OCI-LY7 (cell line): Measurements from ENCODE around the gene ITGAV. TPM values are rescaled to one million over a fixed set of nuclear protein-coding genes. Genes with fewer than 3 reads are reported as not detected.

ENCODE experiments used
- BruUV-seq: library from RNA; stranded (reverse); fragments of 400-500 nt; replicated peaks from 2 replicates; lab custom pipeline; 2021; lab: Mats Ljungman, UMichigan
- CTCF ChIA-PET: fragments of 300-600 bp; sonication (Branson Sonifier 250); formaldehyde crosslinking; loops from one replicate; lab custom pipeline; 2022; ENCODE audit warnings: antibody characterized with exemption; ENCODE audit not compliant: unreplicated experiment; lab: Charles Lee
- POLR2A ChIA-PET: fragments of 300-600 bp; sonication (Branson Sonifier 250); formaldehyde crosslinking; loops from one replicate; lab custom pipeline; 2022; ENCODE audit warnings: antibody characterized with exemption; lab: Charles Lee
- DNase-seq: peaks from one replicate; pipeline ENCODE4 v3.0.0-alpha.2; 2015; ENCODE audit warnings: low spot score
- H2AFZ ChIP-seq: fragments of 200-600 bp; sonication (generic), shearing (Covaris generic); 2 replicates; pipeline ENCODE4 v1.6.1; 2014; ENCODE audit warnings: mild to moderate bottlenecking, antibody characterized with exemption, low read length, moderate library complexity
- H3K27ac ChIP-seq: fragments of 200-600 bp; sonication (generic); 2 replicates; pipeline ENCODE4 v1.5.1; 2014; ENCODE audit warnings: mixed run types, low read depth, mild to moderate bottlenecking, moderate library complexity, low read length, inconsistent platforms; ENCODE audit not compliant: poor library complexity, severe bottlenecking
- H3K36me3 ChIP-seq: fragments of 200-600 bp; sonication (generic); 2 replicates; pipeline ENCODE4 v1.6.1; 2014; ENCODE audit warnings: mild to moderate bottlenecking, antibody characterized with exemption, low read length, moderate library complexity, mixed read lengths; ENCODE audit not compliant: insufficient read depth
- H3K4me1 ChIP-seq: fragments of 200-600 bp; sonication (generic); 2 replicates; pipeline ENCODE4 v1.5.1; 2014; ENCODE audit warnings: mild to moderate bottlenecking, low read length; ENCODE audit not compliant: insufficient read depth, poor library complexity, severe bottlenecking
- H3K4me2 ChIP-seq: fragments of 200-600 bp; sonication (generic); 2 replicates; pipeline ENCODE4 v1.6.1; 2014; ENCODE audit warnings: mild to moderate bottlenecking, low read length
- H3K4me3 ChIP-seq: fragments of 200-600 bp; sonication (generic); 2 replicates; pipeline ENCODE4 v1.5.1; 2014; ENCODE audit warnings: mild to moderate bottlenecking, low read depth, low read length; ENCODE audit not compliant: poor library complexity, severe bottlenecking
- H3K79me2 ChIP-seq: fragments of 200-600 bp; sonication (generic); 2 replicates; pipeline ENCODE4 v1.6.1; 2016; ENCODE audit warnings: low read depth, mild to moderate bottlenecking, low read length, moderate library complexity, mixed read lengths; ENCODE audit not compliant: insufficient read depth
- H3K9me2 ChIP-seq: fragments of 200-600 bp; sonication (generic); 2 replicates; pipeline ENCODE4 v1.6.1; 2016; ENCODE audit warnings: mild to moderate bottlenecking, low read length, mixed read lengths; ENCODE audit not compliant: insufficient read depth
- H3K9me3 ChIP-seq: fragments of 200-600 bp; sonication (generic); 2 replicates; pipeline ENCODE4 v1.6.1; 2014; ENCODE audit warnings: mild to moderate bottlenecking, mixed run types, low read length, mixed read lengths
- H4K20me1 ChIP-seq: fragments of 200-600 bp; sonication (generic); 2 replicates; pipeline ENCODE4 v1.6.1; 2014; ENCODE audit warnings: mild to moderate bottlenecking, antibody characterized with exemption, low read length, moderate library complexity, mixed read lengths; ENCODE audit not compliant: insufficient read depth
- EZH2phosphoT487 ChIP-seq: fragments of 200-600 bp; sonication (generic); IDR thresholded peaks from 2 replicates; pipeline ENCODE4 v1.6.1; 2018; ENCODE audit warnings: low read depth, borderline replicate concordance, mild to moderate bottlenecking, mixed run types, antibody characterized with exemption, low read length, moderate library complexity, mixed read lengths
- intact Hi-C: fragments of 100-400 bp; cut with micrococcal nuclease; formaldehyde crosslinking; loops from one replicate; pipeline ENCODE4 v1.10.0; 2022; ENCODE audit not compliant: unreplicated experiment
- total RNA-seq, 2 experiments: library from RNA; depleted of rRNA in 1 of 2; stranded (reverse); fragments of >200 nt in 1 of 2; shearing (Covaris generic) in 1 of 2; gene quantifications; 2 replicates each; pipeline ENCODE4 v1.2.3, GENCODE V29; 2014 to 2022
- TF ChIP-seq, protein P1 (sequence below): fragments of 200-600 bp; sonication (generic); conservative IDR thresholded peaks from 2 replicates; pipeline ENCODE4 v1.5.1; 2014; ENCODE audit warnings: mild to moderate bottlenecking, antibody characterized with exemption, low read length, moderate library complexity, mixed read lengths

ITGAV gene
- total RNA-seq, 2 experiments from 2014 or later, result 1.1 to 3.2 TPM

- no peak overlapping the region for H3K4me3 ChIP-seq
- H3K79me2 ChIP-seq, result no peaks in the 10 kb centered on the region
- H3K9me2 ChIP-seq, result no peaks in the 10 kb centered on the region
- DNase-seq, result no peak
- no peaks in the 10 kb centered on the region for H3K9me3 ChIP-seq
- CTCF ChIA-PET, result no interaction called here
- H2AFZ ChIP-seq, result no peak overlapping the region
- TF ChIP-seq, protein P1, sequence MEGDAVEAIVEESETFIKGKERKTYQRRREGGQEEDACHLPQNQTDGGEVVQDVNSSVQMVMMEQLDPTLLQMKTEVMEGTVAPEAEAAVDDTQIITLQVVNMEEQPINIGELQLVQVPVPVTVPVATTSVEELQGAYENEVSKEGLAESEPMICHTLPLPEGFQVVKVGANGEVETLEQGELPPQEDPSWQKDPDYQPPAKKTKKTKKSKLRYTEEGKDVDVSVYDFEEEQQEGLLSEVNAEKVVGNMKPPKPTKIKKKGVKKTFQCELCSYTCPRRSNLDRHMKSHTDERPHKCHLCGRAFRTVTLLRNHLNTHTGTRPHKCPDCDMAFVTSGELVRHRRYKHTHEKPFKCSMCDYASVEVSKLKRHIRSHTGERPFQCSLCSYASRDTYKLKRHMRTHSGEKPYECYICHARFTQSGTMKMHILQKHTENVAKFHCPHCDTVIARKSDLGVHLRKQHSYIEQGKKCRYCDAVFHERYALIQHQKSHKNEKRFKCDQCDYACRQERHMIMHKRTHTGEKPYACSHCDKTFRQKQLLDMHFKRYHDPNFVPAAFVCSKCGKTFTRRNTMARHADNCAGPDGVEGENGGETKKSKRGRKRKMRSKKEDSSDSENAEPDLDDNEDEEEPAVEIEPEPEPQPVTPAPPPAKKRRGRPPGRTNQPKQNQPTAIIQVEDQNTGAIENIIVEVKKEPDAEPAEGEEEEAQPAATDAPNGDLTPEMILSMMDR, result no peak
- no peak for TF ChIP-seq EZH2phosphoT487
- BruUV-seq, result no TSS peak
- H3K4me2 ChIP-seq, result no peak overlapping the region
- intact Hi-C loops, result no loop called here
- POLR2A ChIA-PET, result no interaction called here
- H3K4me1 ChIP-seq, result no peaks in the 10 kb centered on the region
- no peaks in the 10 kb centered on the region for H3K36me3 ChIP-seq
- no peak overlapping the region for H3K27ac ChIP-seq
- H4K20me1 ChIP-seq, result no peaks in the 10 kb centered on the region
Measured at GRCh38 chr2:186554850-186555671, 34.8 kb upstream of the ITGAV start.

DNA sequence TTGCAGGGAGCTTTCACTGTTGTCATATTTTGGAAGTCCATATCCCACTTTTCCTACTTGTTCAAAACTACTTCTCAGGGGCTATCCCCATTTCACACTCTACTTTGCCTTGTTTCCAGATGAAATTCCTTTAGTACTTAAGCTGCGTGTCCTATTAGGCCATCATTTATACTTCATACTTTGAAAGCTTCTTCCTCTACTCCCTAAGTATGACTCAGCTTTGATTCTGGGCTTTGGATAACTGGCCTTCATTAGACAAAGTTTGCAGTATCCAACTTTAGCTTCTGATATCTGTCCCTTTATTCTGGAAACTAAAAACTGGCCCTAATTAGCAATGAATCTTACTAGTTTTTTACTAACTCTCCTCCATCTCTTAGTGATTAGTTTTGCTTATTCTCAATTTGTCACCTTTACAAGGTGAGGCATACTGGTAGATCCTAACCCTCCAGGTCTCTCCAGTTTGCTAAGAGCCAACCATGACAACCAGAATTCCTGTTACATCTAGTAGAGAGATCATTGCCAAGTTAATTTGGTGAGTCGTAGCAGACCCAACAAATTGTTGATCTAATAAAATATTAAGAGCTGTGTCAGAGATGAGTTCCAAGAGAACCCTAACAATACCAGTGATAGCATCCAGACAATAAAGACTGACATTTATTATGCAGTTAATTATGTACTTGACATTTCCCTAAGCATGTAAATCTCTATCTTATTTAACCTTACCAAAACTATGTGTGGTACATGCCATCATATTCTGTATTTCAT, 31.2 kb upstream of the ITGAV start:
- H3K9me2 ChIP-seq, result no peaks in the 10 kb centered on the region
- H3K27ac ChIP-seq, result no peak overlapping the region
- H3K9me3 ChIP-seq, result no peaks in the 10 kb centered on the region
- no peaks in the 10 kb centered on the region for H4K20me1 ChIP-seq
- CTCF ChIA-PET, result no interaction called here
- no peaks in the 10 kb centered on the region for H3K79me2 ChIP-seq
- no peaks in the 10 kb centered on the region for H3K4me1 ChIP-seq
- H3K36me3 ChIP-seq, result no peaks in the 10 kb centered on the region
- H3K4me2 ChIP-seq, result no peak overlapping the region
- no TSS peak for BruUV-seq
- H2AFZ ChIP-seq, result no peak overlapping the region
- H3K4me3 ChIP-seq, result no peak overlapping the region
- DNase-seq, result no peak
- POLR2A ChIA-PET, result interaction anchor here (0.6 kb wide), 1 partner anchor 19 kb away, joined by 3 read pairs; no protein-coding TSS in a partner anchor
- intact Hi-C loops, result no loop called here
- TF ChIP-seq EZH2phosphoT487, result no peak
- TF ChIP-seq, protein P1, result no peak
